ENCODE results near the gene CYP51A1.
"Not testable (repeated sequence)": the region's sequence is repeated elsewhere in the genome, so short reads cannot be mapped to it uniquely, and the experiment has no call there.

CYP51A1 gene

DNA sequence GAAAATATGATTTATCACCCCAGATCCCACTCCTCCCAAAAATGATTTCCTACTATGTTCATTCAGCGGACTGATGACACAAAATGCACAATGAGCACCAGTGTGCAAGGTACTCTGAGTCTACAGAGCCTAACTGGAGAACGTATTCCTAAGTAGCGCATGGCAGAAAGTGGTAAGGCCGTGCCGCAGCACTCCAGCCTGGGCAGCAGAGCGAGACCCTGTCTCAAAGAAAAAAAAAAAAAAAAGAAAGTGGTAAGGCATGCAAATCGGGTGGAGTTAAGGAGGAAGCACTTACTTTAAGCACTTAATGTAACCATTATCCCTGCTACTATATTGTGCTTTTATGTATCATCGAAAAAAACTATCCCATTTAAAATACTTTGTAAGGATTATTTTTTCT lies 25.5 kb downstream of the CYP51A1 start:
- no peaks in the 10 kb centered on the region for H3K9me3 ChIP-seq (ENCODE audit: control insufficient read depth, insufficient read depth, low read length)
- H3K79me2 ChIP-seq (ENCODE audit: control insufficient read depth, low read length): peaks cover under 1% of the 10 kb centered on the region
- H4K20me1 ChIP-seq (ENCODE audit: control insufficient read depth, insufficient read depth, low read depth, low read length): no peaks in the 10 kb centered on the region
- H3K9me2 ChIP-seq (replicated peaks; ENCODE audit: control insufficient read depth, low read length): no peaks in the 10 kb centered on the region
- H3K4me3 ChIP-seq (ENCODE audit: low read length): no peak overlapping the region
- H3K36me3 ChIP-seq (ENCODE audit: control insufficient read depth, low read length): peaks cover 73% of the 10 kb centered on the region
- no peak overlapping the region for H3K27ac ChIP-seq (ENCODE audit: low read depth, low read length)
- H3K4me2 ChIP-seq (ENCODE audit: low read length): 0 out of 2 replicates have a peak overlapping the region, but pooled peaks have one; percentile 11
- peaks cover 23% of the 10 kb centered on the region for H3K4me1 ChIP-seq (ENCODE audit: control insufficient read depth, low read length)
- H3K27me3 ChIP-seq (ENCODE audit: control insufficient read depth, low read length): no peaks in the 10 kb centered on the region
- TF ChIP-seq, protein P1, sequence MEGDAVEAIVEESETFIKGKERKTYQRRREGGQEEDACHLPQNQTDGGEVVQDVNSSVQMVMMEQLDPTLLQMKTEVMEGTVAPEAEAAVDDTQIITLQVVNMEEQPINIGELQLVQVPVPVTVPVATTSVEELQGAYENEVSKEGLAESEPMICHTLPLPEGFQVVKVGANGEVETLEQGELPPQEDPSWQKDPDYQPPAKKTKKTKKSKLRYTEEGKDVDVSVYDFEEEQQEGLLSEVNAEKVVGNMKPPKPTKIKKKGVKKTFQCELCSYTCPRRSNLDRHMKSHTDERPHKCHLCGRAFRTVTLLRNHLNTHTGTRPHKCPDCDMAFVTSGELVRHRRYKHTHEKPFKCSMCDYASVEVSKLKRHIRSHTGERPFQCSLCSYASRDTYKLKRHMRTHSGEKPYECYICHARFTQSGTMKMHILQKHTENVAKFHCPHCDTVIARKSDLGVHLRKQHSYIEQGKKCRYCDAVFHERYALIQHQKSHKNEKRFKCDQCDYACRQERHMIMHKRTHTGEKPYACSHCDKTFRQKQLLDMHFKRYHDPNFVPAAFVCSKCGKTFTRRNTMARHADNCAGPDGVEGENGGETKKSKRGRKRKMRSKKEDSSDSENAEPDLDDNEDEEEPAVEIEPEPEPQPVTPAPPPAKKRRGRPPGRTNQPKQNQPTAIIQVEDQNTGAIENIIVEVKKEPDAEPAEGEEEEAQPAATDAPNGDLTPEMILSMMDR (IDR thresholded peaks at IDR 0.05; ENCODE audit: low read depth, low read length, poor library complexity, severe bottlenecking): no peak
- no peak for TF ChIP-seq EZH2phosphoT487 (IDR thresholded peaks at IDR 0.05; ENCODE audit: borderline replicate concordance, low read length)
- H3F3A ChIP-seq (ENCODE audit: control insufficient read depth, insufficient read depth): peaks cover 31% of the 10 kb centered on the region

DNA sequence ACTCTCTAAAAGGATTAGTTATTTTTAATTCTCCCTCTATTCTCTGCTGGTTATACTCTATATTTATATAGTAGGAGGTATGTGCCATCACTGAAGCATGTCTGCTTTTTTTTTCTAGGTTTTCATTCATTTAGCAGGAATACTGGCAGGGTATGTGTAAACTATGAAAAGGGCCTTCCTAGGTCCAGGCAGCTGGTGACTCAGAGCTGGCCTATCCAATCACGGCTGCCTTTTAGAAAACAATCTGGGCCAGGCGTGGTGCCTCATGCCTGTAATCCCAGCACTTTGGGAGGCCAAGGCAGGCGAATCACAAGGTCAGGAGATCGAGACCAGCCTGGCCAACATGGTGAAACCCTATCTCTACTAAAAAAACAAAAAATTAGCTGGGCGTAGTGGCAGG lies 31.4 kb downstream of the CYP51A1 start:
- H3K4me2 ChIP-seq (ENCODE audit: low read length); H3K4me3 ChIP-seq (ENCODE audit: low read length); H3K9me3 ChIP-seq (ENCODE audit: control insufficient read depth, insufficient read depth, low read length); H3K27me3 ChIP-seq (ENCODE audit: control insufficient read depth, low read length); H3K79me2 ChIP-seq (ENCODE audit: control insufficient read depth, low read length); H3K9me2 ChIP-seq (replicated peaks; ENCODE audit: control insufficient read depth, low read length); H3K4me1 ChIP-seq (ENCODE audit: control insufficient read depth, low read length); H3K27ac ChIP-seq (ENCODE audit: low read depth, low read length); H3F3A ChIP-seq (ENCODE audit: control insufficient read depth, insufficient read depth); H4K20me1 ChIP-seq (ENCODE audit: control insufficient read depth, insufficient read depth, low read depth, low read length): not testable (repeated sequence)
- peaks cover 57% of the 10 kb centered on the region for H3K36me3 ChIP-seq (ENCODE audit: control insufficient read depth, low read length)

DNA sequence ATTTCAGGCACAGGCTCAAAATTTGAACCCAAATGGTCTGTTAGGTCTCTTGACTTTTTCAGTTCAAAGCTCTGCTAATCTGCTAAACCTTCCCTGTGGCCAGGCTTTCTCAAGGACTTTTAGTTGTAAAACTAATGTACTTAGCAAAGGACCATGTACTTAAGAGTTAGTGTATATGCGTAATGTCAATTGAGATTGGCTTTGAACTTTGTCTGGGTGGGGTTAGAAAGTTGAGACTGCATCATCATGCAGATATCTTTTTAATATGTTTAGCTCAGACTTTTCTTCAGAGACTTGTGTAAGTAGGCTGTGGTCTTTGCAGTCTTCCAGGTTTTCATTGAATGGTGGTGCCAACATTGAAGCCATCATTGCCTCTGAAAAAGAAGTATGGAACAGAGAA lies 33.7 kb downstream of the CYP51A1 start:
- H3K27me3 ChIP-seq (ENCODE audit: control insufficient read depth, low read length): no peaks in the 10 kb centered on the region
- no peaks in the 10 kb centered on the region for H3F3A ChIP-seq (ENCODE audit: control insufficient read depth, insufficient read depth)
- peaks cover 59% of the 10 kb centered on the region for H3K36me3 ChIP-seq (ENCODE audit: control insufficient read depth, low read length)

DNA sequence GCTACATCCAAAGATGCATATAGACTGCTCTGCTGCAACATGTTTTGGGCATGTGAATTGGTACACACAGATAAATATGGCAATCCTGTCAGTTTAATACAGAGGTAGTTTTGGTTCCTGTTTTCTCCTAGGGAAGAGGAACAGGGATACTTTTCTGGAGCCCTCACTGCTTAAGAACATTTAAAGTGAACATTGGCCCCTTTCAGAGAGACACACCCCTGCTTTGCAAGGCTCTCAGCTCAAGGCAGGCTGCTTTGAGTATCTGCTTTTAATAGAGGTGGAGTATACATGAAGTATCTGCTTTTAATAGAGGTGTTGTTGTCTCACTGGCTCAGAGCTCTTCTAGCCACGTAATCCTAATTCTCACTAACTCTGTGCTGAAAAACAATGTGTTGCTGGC lies 38.9 kb downstream of the CYP51A1 start:
- H3K79me2 ChIP-seq (ENCODE audit: control insufficient read depth, low read length): no peaks in the 10 kb centered on the region
- H4K20me1 ChIP-seq (ENCODE audit: control insufficient read depth, insufficient read depth, low read depth, low read length): no peaks in the 10 kb centered on the region
- no peaks in the 10 kb centered on the region for H3K9me3 ChIP-seq (ENCODE audit: control insufficient read depth, insufficient read depth, low read length)
- no peak overlapping the region for H3K27ac ChIP-seq (ENCODE audit: low read depth, low read length)
- peaks cover 56% of the 10 kb centered on the region for H3K36me3 ChIP-seq (ENCODE audit: control insufficient read depth, low read length)
- H3K9me2 ChIP-seq (replicated peaks; ENCODE audit: control insufficient read depth, low read length): no peaks in the 10 kb centered on the region
- H3K4me3 ChIP-seq (ENCODE audit: low read length): no peak overlapping the region
- TF ChIP-seq EZH2phosphoT487 (IDR thresholded peaks at IDR 0.05; ENCODE audit: borderline replicate concordance, low read length): no peak
- TF ChIP-seq, protein P1 (IDR thresholded peaks at IDR 0.05; ENCODE audit: low read depth, low read length, poor library complexity, severe bottlenecking): no peak
- H3K4me1 ChIP-seq (ENCODE audit: control insufficient read depth, low read length): peaks cover 8% of the 10 kb centered on the region
- no peak overlapping the region for H3K4me2 ChIP-seq (ENCODE audit: low read length)
- no peaks in the 10 kb centered on the region for H3F3A ChIP-seq (ENCODE audit: control insufficient read depth, insufficient read depth)
- H3K27me3 ChIP-seq (ENCODE audit: control insufficient read depth, low read length): no peaks in the 10 kb centered on the region

More for the DNA sequence above, 33.7 kb downstream of the CYP51A1 start:
- TF ChIP-seq, protein P1 (IDR thresholded peaks at IDR 0.05; ENCODE audit: low read depth, low read length, poor library complexity, severe bottlenecking): no peak
- TF ChIP-seq EZH2phosphoT487 (IDR thresholded peaks at IDR 0.05; ENCODE audit: borderline replicate concordance, low read length): no peak
- H4K20me1 ChIP-seq (ENCODE audit: control insufficient read depth, insufficient read depth, low read depth, low read length): no peaks in the 10 kb centered on the region
- H3K4me1 ChIP-seq (ENCODE audit: control insufficient read depth, low read length): peaks cover under 1% of the 10 kb centered on the region
- no peak overlapping the region for H3K4me2 ChIP-seq (ENCODE audit: low read length)
- no peaks in the 10 kb centered on the region for H3K9me2 ChIP-seq (replicated peaks; ENCODE audit: control insufficient read depth, low read length)
- H3K9me3 ChIP-seq (ENCODE audit: control insufficient read depth, insufficient read depth, low read length): no peaks in the 10 kb centered on the region
- H3K27ac ChIP-seq (ENCODE audit: low read depth, low read length): no peak overlapping the region
- no peaks in the 10 kb centered on the region for H3K79me2 ChIP-seq (ENCODE audit: control insufficient read depth, low read length)
- H3K4me3 ChIP-seq (ENCODE audit: low read length): no peak overlapping the region

Data from DOHH2 (cell line).